Activated CD4-positive, alpha-beta T cell treated with anti-CD3 and anti-CD28 coated beads, Interleukin-2, amount 50 U/mL, for 4 hours (primary cell): ENCODE measurements around the gene TSSC4.

Experiments used
- DNase-seq, 2 experiments: peaks; one replicate each; pipeline ENCODE4 v3.0.0-alpha.2; 2020

Gene TSSC4

DNA sequence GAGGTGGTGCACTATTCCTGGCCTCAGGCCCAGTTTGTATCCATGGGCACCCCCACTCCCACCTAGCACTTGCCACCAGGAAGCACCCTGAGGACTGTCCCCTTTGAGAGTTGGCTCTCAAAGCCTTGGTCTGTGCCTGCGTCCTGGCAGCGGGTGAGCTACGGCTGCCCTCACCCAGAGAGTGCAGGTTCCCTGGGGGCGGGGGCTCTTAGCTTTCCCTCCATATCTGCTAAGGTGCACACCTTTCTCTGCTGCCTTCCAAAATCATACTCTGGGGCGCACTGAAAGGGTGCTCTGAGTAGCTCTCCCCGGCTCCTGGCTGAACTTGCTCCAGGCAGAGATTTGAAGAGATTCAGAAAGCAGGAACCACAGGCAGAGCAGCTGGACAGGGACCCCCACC lies 51.4 kb downstream of the TSSC4 start:
- DNase-seq: no peak

- DNase-seq: no peak
These were observed 51.9 kb downstream of the TSSC4 start for GRCh38 chr11:2452321-2453012.

GRCh38 chr11:2453436-2453835 lies 52.9 kb downstream of the TSSC4 start:
- DNase-seq: no peak
